OCI-LY3 (cell line): ENCODE measurements around the gene LONRF3.

Experiments
- CTCF ChIP-seq: fragments of 200-600, 300-600 bp; sonication (generic); IDR thresholded peaks from 2 replicates; pipeline ENCODE4 v1.5.1; 2014; ENCODE audit warnings: antibody characterized with exemption, low read length, low read depth
- EZH2phosphoT487 ChIP-seq: fragments of 200-600 bp; shearing (Covaris generic); IDR thresholded peaks from 2 replicates; pipeline ENCODE4 v1.6.1; 2018; ENCODE audit warnings: antibody characterized with exemption, mixed run types, low read depth

- TF ChIP-seq CTCF: no peak
- TF ChIP-seq EZH2phosphoT487: no peak
These were observed 41.2 kb downstream of the LONRF3 start for GRCh38 chrX:119015407-119016237.
